GM19043 (cell line): Measurements from ENCODE around the gene PLEKHG1.

Source experiments
- ATAC-seq: cut with Tn5 transposase; IDR thresholded peaks from one replicate; pipeline ENCODE4 v1.9.1; 2021; ENCODE audit warnings: low read depth; ENCODE audit not compliant: unreplicated experiment

Gene PLEKHG1

DNA sequence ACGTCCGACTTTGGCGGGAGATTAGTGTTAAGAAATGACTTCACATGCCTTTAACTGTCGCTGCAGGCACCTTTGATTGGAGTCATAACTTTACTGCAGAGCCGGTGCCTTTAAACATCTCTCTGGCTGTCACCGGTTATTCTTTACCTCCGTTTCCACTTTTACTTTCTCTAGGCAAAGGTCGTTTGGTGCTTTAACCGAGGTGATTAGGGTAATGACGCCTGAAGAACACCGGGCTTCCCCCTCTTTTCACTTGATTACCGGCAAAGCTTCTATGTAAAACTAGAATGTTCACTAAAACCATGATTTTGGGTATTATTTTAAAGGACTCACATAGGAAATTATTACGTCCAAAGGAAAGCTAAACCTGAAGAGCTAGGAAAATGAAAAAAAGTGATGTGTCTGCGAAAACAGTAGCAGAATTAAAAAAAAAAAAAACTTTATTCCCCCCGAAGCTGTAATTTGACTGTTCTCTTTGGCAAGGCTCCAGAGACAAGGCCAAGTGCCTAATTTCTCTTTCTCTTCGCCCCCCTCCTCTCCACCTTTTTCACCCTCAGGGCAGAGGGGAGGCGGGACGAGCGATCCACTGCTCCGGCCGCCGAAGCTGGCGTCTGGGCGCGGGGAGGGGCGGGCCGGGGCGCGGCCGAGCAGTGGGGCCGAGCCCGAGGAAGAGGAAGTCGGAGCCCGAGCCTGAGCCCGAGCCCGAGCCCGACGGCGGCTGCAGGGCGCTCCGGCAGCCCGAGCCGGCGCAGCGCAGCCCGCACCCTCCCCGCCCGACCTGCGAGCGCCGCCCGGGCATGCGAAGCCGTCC, at the start of gene PLEKHG1:
PLEKHG1 (plus strand) TSS at position 687 of the 811 bp plus-strand sequence. CDS start 133,797 bp downstream, outside the sequence.
- ATAC-seq = peak; percentile 60

- no peak for ATAC-seq
These were observed 49.4 kb upstream of the PLEKHG1 start for GRCh38 chr6:150550244-150550643.

DNA sequence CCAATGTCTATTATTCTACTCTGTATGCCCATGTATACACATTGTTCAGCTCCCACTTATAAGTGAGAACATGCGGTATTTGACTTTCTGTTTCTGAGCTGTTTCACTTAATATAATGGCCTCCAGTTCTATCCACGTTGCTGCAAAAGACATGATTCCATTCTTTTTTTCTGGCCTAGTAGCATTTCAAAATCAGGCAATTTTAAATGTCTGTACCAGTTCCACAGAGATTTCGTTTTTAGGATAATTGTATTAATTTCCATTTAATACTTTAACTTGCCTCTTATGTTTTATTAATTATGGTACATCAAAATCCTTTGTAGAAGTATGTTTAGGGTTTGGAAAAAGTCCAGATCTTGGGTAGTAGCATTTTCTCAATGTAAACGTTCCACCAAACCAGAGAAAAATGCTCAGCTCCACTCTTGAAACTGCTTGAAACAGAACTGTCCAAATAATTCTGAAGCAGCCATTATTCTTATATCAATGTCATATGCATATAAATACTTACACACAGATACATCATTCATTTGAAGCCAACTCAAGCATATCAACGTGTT, 42.6 kb upstream of the PLEKHG1 start:
- ATAC-seq = no peak

GRCh38 chr6:150560004-150560883, 39.4 kb upstream of the PLEKHG1 start:
- ATAC-seq = no peak

DNA sequence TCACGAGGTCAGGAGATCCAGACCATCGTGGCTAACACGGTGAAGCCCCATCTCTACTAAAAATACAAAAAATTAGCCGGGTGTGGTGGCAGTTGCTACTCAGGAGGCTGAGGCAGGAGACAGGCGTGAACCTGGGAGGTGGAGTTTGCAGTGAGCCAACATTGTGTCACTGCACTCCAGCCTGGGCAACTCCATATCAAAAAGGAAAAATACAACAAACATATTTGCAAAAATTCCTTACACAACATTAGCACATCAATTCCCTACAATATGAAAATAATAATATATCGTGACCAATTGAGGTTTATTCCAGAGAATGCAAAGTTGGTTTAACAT, 38.8 kb upstream of the PLEKHG1 start:
- no peak for ATAC-seq

DNA sequence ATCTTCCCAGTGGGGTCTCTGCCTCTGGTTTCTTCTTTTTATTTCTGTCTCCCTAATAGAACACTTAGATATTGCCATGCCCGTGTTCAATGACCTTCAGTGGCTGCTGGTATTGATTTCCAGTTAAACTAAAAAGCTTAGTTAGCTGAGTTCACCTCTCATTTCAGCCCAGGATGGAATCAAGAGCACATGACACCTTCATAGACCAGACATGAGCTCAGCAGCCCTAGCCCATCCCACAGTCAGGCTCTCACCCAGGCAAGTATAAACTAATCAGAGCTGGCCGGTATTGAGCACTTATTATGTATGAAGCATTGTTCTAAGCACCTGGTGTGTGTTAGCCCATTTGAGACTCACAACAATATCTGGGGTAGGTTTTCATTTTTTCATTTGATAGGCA, 33.7 kb upstream of the PLEKHG1 start:
- ATAC-seq = no peak

DNA sequence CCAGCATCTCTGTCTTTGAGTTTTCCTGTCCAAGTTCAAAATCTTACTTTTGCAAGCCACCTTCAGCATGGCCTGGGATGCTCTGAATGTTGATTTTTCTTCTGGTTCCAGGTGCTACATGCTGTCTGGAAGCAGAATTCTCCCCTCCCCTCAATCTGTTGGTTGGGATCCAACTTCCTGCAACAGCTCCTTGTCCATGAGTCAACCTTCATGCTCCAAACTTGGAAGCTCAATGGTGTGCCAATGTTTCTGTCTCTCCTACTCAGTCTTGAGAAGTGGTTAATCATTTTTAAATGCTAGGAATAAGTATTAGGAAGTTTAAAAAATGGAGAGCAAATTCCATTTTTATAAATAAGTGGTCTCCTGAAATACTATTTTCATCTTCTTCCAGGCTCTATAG, 33.2 kb upstream of the PLEKHG1 start:
- no peak for ATAC-seq

DNA sequence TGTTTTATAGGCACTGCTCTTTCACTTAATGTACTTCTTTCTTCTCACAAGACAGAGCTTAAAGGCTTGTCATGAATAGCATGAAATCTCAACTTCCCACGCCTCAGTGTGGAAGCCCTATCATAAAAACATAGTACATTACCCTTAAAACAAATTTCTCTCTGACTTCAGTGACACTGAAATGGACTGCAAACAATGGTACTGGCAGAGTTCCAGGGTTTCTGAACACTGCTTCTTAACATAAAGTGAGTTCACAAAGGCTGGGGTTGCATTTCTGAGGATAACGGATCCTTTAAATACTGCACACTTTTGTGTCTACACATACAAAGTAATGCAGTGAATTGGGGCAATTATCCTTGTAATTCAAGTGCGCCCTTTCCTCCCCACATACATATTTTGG, 32.3 kb upstream of the PLEKHG1 start:
- ATAC-seq = no peak

- no peak for ATAC-seq
These were observed 31.8 kb upstream of the PLEKHG1 start for GRCh38 chr6:150567823-150568383.

DNA sequence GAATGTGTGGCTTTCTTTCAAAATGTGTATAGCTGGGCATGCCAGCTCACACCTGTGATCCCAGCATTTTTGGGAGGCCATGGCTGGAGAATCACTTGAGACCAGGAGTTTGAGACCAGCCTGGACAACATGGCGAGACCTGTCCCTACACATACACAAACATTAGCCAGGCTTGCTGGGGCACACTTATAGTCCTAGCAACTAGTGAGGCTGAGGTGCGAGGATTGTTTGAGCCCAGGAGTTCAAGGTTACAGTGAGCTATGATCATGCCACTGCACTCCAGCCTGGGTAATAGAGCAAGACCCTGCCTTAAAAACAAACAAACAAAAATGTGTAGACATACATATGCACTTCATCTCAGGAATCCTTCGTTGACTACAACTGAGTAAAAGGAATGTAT, 31.1 kb upstream of the PLEKHG1 start:
- ATAC-seq = no peak

DNA sequence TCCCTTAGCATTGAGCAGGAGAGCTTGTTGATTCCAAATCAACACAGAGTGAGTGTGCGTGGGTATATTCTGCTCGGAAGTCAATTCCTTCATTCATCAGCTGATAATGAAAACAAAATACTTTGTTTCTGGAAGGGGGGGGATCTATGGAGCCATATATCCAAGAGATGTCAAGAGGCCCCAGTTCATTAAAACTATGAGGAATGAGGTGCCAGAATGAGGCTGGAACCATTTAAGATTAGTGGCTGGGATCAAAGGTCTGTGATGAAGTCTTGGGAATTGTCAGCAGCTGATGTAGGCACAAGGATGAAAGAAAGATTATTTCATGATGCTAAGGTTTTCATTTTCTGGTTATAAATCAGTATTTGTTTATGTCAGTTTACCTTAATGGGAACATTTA, 30.5 kb upstream of the PLEKHG1 start:
- ATAC-seq = no peak

GRCh38 chr6:150573041-150573681, 26.5 kb upstream of the PLEKHG1 start:
- no peak for ATAC-seq

DNA sequence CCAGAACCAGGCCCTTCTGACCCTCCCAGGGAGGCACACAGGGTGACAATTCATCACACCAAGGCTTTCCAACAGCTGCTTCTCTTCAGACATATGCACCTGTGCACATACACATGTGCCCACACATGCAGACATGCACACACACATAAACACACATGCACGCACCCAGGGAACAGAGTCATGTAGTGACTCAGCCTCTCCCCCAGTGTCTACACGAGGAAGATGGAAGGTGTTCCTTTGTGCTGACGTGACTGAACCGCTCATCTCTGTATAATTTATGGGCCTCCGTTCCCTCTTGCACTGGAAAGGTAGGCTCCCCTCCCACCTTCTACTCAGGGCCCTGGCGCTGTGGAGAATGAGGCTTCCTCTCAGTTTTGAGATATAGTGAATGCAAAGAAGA, 23.8 kb upstream of the PLEKHG1 start:
- no peak for ATAC-seq

- ATAC-seq = no peak
These were observed 22.9 kb upstream of the PLEKHG1 start for GRCh38 chr6:150576651-150577226.

- ATAC-seq = no peak
These were observed 20.1 kb upstream of the PLEKHG1 start for GRCh38 chr6:150579611-150580010.

GRCh38 chr6:150580489-150580888, 19.2 kb upstream of the PLEKHG1 start:
- no peak for ATAC-seq

DNA sequence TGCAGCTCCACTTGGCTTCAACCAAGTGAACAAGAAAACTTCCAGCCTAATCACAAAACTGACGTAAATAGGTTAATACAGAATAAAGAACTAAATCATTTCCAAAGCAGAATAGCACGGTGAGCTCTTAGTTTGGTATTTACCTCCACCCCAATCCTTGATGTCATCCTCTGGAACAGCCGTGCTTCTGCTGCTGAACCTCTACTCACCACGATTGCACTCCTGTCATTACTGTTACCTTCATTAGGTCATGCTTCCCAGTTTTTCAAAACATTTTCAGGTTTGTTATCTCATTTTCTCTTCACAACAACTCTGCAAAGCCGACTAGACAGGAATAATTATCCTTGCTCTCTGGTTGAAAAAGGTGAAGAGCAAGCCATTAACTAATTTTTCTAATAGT, 15.6 kb upstream of the PLEKHG1 start:
- ATAC-seq = no peak

- no peak for ATAC-seq
These were observed 15.1 kb upstream of the PLEKHG1 start for GRCh38 chr6:150584596-150584995.

DNA sequence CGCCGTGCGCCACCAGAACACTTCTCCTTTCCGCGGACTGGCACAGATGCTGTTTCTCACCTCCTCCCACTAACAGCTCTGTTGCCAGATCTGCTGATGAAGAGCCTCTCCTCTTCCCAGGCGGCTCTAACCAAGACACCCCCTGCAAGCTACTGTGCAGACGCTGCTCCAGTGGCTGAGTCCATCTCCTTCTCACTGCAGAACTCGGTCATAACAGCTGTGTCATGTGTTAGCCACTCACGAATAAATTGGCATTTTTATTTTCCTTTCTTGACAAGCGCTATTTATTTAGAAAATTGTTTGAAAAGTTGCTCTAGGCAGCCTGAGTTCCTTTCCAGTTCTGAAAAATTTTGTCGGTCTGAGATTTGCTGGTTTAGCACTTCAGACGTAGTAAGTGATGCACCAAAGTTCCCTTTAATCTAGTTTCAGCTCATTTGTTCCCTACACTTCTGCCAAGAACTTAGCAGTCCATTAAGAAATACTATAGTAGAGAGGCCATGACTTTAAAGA, 12.8 kb upstream of the PLEKHG1 start:
- no peak for ATAC-seq

DNA sequence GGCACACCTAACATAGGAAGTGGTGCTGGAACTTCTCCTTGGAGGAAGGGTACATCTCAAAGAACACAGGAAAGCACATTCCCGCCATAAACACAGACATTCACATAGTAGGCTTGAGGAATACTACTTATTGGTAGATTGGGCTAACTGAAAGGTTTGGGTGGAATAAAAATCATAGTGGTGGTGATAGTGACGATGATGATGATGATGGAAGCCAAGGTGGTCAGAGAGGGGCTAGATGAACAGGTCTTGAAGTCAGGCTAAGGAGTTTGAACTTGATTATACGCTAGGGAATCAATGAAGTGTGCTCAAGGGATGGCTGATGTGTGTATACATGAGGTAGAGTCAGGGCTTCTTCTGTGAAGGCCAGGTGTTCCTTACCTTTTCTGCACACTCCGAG, 12.0 kb upstream of the PLEKHG1 start:
- no peak for ATAC-seq
